Adrenal gland (tissue), 5 donors: ENCODE data around the gene CYB5D1.

Source experiments
- CTCF ChIP-seq, 6 experiments: fragments of 450-650 bp in 4 of 6; fragments of 200-600 bp in 2 of 6; sonication (generic) in 1 of 6; IDR thresholded peaks; 1 replicate in 5 of 6; 2 replicates in 1 of 6; pipeline versions ENCODE4 v1.5.1 to v1.8.0; 2016 to 2021; ENCODE audit warnings: antibody characterized with exemption in 6 of 6, mild to moderate bottlenecking in 2 of 6, moderate library complexity in 1 of 6
- POLR2A ChIP-seq, 2 donors: fragments of 450-650 bp; IDR thresholded peaks; one replicate each; pipeline ENCODE4 v1.6.1; 2017; ENCODE audit warnings: antibody characterized with exemption in 2 of 2, mild to moderate bottlenecking in 2 of 2, moderate library complexity in 1 of 2
- donor health status: DM: no; HTN: no; CAD: no.

- TF ChIP-seq CTCF (IDR thresholded peaks at IDR 0.05) (no peak), POLR2A (IDR thresholded peaks at IDR 0.05) (no peak)
Observed at GRCh38 chr17:7838090-7839075, 19.4 kb upstream of the CYB5D1 start.
